Skeletal muscle cell (primary cell): ENCODE measurements around the gene MBOAT2.

Experiments
- DNase-seq: peaks from one replicate; pipeline ENCODE4 v3.0.0-alpha.2; 2010; ENCODE audit warnings: low read depth
- H3K4me3 ChIP-seq: 2 replicates; pipeline ENCODE4 v1.5.1; 2011; ENCODE audit warnings: low read depth, mild to moderate bottlenecking, control low read depth, low read length, moderate library complexity

MBOAT2 gene

GRCh38 chr2:9018534-9018933 lies 15.1 kb upstream of the MBOAT2 start:
- no peak overlapping the region for H3K4me3 ChIP-seq
- no peak for DNase-seq

- H3K4me3 ChIP-seq = no peak overlapping the region
- DNase-seq = no peak
Measured at GRCh38 chr2:9018109-9018508, 14.6 kb upstream of the MBOAT2 start.

- no peak for DNase-seq
- no peak overlapping the region for H3K4me3 ChIP-seq
Measured at GRCh38 chr2:9017411-9017810, 13.9 kb upstream of the MBOAT2 start.

GRCh38 chr2:9015998-9016397 lies 12.5 kb upstream of the MBOAT2 start:
- no peak overlapping the region for H3K4me3 ChIP-seq
- no peak for DNase-seq

- no peak overlapping the region for H3K4me3 ChIP-seq
- no peak for DNase-seq
Measured at GRCh38 chr2:9013403-9013802, 9.9 kb upstream of the MBOAT2 start.

- no peak overlapping the region for H3K4me3 ChIP-seq
- peak; percentile 60 for DNase-seq
Measured at GRCh38 chr2:9010866-9011265, 7.4 kb upstream of the MBOAT2 start.

- no peak overlapping the region for H3K4me3 ChIP-seq
- no peak for DNase-seq
Measured at GRCh38 chr2:9008951-9009664, 5.6 kb upstream of the MBOAT2 start.

GRCh38 chr2:9006368-9006767 lies 2.9 kb upstream of the MBOAT2 start:
- no peak overlapping the region for H3K4me3 ChIP-seq
- no peak for DNase-seq

GRCh38 chr2:9004338-9005204 lies 1.1 kb upstream of the MBOAT2 start:
- DNase-seq = no peak
- peak overlapping the region; percentile 69 for H3K4me3 ChIP-seq

GRCh38 chr2:9003366-9003615 lies 193 bp downstream of the MBOAT2 start:
- H3K4me3 ChIP-seq = peak overlapping the region; percentile 82
- DNase-seq = no peak

GRCh38 chr2:9002637-9003365 lies 683 bp downstream of the MBOAT2 start:
- peak overlapping the region; percentile 82 for H3K4me3 ChIP-seq
- DNase-seq = no peak

GRCh38 chr2:9002313-9002636 lies 1.2 kb downstream of the MBOAT2 start:
- DNase-seq = no peak
- peak overlapping the region; percentile 82 for H3K4me3 ChIP-seq

- H3K4me3 ChIP-seq = no peak overlapping the region
- no peak for DNase-seq
Measured at GRCh38 chr2:9001778-9002177, 1.7 kb downstream of the MBOAT2 start.

- no peak for DNase-seq
- H3K4me3 ChIP-seq = no peak overlapping the region
Measured at GRCh38 chr2:9001229-9001628, 2.3 kb downstream of the MBOAT2 start.

- H3K4me3 ChIP-seq = no peak overlapping the region
Measured at GRCh38 chr2:9000442-9000841, 3.0 kb downstream of the MBOAT2 start.

GRCh38 chr2:8999797-9000196 lies 3.7 kb downstream of the MBOAT2 start:
- DNase-seq = no peak
- H3K4me3 ChIP-seq = no peak overlapping the region

More at GRCh38 chr2:9000442-9000841, 3.0 kb downstream of the MBOAT2 start:
- no peak for DNase-seq

GRCh38 chr2:8999102-8999446 lies 4.4 kb downstream of the MBOAT2 start:
- H3K4me3 ChIP-seq = no peak overlapping the region
- DNase-seq = no peak

- no peak for DNase-seq
- no peak overlapping the region for H3K4me3 ChIP-seq
Measured at GRCh38 chr2:8998418-8999101, 4.9 kb downstream of the MBOAT2 start.

- H3K4me3 ChIP-seq = no peak overlapping the region
- no peak for DNase-seq
Measured at GRCh38 chr2:8997631-8998030, 5.9 kb downstream of the MBOAT2 start.

- H3K4me3 ChIP-seq = no peak overlapping the region
- no peak for DNase-seq
Measured at GRCh38 chr2:8997108-8997507, 6.4 kb downstream of the MBOAT2 start.
